Stimulated activated CD4-positive, alpha-beta T cell treated with anti-CD3 and anti-CD28 coated beads, Interleukin-12 subunit alpha, Interleukin-12 subunit beta, amount 100 ng/mL, for 48 hours (primary cell): Measurements from ENCODE around the gene ARTN.

Experiments used
- DNase-seq, 3 donors: peaks; one replicate each; pipeline ENCODE4 v3.0.0-alpha.2; 2020; ENCODE audit warnings: low read depth in 2 of 3, low spot score in 1 of 3

ARTN gene

DNA sequence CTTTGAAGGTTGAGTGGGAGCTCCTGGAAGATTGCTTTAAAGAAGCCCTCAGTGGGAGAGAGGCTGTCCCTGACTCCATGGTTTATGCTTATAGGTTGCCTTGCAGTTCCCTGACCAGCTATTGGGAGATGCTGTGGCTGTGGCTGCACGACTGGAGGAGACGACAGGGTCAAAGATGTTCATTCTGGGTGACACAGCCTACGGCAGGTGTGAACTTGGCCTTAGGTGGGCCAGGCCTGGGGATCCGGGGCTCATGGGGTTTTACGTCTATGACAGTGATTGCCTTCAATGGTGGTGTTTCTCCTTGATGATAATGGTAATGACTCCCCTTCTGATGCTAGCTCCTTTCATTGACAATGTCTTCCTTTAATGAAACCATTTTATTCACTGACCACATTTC is 36.9 kb downstream of the ARTN start:
- no peak for DNase-seq

DNA sequence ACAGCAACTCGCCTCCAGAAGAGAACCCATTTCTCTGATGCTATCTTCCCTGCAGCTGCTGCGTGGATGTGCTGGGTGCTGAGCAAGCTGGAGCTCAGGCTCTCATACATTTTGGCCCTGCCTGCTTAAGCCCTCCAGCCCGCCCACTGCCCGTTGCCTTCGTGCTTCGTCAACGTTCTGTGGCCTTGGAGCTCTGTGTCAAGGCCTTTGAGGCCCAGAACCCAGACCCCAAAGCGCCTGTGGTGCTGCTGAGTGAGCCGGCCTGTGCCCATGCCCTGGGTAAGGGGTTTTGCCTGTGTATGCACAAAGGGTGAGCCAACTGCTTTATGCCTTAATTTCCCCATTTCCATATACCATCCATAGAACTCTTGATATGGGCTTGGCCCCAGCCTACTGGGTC is 37.3 kb downstream of the ARTN start:
- no peak for DNase-seq

DNA sequence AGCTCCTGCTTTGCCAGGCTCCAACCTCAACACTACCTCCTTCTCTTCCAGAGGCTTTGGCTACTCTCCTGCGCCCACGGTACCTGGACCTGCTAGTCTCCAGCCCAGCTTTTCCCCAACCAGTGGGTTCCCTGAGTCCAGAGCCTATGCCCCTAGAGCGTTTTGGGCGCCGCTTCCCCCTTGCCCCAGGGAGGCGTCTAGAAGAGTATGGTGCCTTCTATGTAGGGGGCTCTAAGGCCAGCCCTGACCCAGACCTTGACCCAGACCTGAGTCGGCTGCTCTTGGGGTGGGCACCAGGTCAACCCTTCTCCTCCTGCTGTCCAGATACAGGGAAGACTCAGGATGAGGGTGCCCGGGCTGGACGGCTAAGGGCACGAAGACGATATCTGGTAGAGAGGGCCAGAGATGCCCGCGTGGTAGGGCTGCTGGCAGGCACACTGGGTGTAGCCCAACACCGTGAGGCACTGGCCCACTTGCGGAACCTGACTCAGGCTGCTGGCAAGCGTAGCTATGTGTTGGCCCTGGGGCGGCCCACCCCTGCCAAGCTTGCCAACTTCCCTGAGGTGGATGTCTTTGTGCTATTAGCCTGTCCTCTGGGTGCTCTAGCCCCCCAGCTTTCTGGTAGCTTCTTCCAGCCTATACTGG is 37.9 kb downstream of the ARTN start:
- no peak for DNase-seq

DNA sequence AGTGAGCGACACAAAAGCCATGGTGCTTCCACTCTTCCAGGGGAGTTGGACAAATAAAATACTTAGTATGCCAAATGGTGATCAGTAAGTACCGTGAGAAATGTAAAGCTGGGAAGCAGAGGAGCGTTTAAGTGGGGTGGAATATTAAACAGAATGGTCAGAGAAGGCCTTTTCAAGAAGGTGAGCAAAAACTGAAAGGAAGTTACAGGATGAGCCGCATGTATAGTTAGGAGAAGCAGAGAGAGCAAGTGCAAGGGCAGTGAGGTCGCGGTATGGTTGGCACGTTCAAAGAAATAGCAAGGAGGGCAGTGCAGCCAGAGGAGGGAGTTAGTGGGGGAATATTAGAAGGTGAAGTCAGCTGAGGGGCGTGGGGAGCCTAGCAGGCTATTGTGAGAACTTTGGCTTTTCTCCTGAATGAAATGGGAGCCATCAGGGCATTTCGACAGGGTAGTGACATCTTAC is 40.4 kb downstream of the ARTN start:
- DNase-seq = no peak

DNA sequence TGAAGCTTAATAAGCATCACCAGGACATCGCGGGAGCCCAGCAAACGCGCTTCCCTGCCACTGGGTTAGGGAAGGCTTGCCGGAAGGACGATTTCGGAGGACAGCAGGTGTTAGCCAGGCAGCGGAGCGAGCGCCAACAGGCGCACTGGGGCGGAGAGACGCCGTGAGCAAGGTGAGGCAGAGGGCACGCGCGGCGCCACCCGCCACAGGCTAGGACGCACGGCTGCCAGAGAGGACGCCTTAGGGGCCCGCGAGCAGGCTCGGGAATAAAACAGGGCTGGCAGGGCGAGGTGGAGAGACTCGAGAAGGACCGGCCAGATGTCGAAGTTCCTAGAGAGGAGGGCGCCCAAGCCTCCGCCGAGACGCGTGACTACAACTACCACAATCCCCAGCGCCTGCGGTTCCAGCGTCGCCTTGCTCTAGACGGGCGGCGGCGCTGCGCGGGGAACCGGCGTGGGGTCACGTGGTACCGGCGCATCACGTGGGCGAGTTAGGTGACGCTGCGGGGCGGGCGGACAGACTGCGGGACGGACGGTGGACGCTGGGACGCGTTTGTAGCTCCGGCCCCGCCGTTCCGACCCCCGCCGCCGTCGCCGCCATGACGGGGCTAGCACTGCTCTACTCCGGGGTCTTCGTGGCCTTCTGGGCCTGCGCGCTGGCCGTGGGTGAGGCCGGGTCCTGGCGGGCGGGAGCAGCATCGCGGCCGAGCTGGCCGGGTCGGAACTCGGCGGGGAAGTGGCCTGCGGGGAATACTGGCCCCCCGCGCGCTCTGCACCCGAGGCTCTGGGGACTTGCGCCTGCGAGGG is 41.0 kb downstream of the ARTN start, which contains the start of gene ATP6V0B:
Gene ATP6V0B (plus strand): TSS at position 518 of the 806 bp plus-strand sequence. CDS start 81 bp downstream, at position 599.
- DNase-seq = peak; percentile 89 to 97 (median 97)

DNA sequence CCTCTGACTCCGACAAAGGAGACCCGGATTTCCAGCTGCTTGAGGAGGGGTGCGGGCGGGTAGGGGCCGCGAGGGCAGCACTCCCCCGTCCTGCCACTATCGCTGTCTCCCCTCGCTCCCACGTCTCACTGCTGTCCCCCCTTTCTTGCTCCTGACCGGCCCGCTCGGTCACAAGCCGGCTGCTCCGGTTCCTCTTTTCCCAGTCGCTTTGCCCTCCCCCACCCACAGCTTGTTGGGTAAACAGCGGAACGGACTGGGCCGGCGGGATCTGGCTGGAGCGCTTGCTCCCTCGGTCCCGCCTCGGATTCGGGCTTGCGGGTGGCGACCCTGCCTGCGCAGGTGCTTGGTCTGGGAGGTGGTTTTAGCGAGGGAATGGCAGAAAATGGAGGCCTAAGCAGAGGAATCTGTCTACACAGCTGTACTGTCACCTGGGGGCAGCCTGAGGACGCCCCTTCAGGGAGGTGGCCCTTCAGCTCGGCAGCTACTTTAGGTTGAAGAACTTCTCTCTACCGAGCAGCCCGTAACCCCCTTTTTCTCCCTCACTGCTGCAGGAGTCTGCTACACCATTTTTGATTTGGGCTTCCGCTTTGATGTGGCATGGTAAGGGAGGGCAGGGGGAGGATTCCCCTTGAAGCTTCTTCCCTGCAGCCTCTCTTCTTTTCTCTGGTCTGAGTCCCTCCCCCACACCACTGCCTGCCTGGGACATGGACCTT is 41.8 kb downstream of the ARTN start:
- DNase-seq = no peak

DNA sequence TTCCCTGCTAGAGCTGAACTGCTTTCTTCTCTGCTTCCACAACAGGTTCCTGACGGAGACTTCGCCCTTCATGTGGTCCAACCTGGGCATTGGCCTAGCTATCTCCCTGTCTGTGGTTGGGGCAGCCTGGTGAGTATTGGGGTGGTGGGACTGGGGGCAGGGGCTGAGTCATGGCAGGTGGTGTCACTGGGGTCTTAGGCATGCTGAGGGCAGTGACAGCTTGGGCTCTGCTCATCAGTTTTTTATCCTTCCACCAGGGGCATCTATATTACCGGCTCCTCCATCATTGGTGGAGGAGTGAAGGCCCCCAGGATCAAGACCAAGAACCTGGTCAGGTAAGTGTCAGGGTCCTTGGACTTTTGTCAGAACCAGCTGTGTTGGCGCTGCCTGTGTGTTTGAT is 42.4 kb downstream of the ARTN start:
- DNase-seq = no peak

DNA sequence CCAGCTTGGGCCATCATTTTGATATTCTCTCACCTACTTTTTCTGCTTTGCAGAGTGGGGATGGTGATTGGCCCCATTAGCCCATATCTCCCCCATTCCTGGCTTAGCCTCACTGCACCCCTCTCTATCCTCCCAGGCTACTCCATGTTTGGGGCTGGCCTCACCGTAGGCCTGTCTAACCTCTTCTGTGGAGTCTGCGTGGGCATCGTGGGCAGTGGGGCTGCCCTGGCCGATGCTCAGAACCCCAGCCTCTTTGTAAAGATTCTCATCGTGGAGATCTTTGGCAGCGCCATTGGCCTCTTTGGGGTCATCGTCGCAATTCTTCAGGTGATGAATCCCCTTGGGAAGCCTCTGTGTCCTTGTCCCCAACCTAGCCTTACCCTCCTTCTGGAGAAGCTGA is 43.3 kb downstream of the ARTN start:
- DNase-seq = no peak

DNA sequence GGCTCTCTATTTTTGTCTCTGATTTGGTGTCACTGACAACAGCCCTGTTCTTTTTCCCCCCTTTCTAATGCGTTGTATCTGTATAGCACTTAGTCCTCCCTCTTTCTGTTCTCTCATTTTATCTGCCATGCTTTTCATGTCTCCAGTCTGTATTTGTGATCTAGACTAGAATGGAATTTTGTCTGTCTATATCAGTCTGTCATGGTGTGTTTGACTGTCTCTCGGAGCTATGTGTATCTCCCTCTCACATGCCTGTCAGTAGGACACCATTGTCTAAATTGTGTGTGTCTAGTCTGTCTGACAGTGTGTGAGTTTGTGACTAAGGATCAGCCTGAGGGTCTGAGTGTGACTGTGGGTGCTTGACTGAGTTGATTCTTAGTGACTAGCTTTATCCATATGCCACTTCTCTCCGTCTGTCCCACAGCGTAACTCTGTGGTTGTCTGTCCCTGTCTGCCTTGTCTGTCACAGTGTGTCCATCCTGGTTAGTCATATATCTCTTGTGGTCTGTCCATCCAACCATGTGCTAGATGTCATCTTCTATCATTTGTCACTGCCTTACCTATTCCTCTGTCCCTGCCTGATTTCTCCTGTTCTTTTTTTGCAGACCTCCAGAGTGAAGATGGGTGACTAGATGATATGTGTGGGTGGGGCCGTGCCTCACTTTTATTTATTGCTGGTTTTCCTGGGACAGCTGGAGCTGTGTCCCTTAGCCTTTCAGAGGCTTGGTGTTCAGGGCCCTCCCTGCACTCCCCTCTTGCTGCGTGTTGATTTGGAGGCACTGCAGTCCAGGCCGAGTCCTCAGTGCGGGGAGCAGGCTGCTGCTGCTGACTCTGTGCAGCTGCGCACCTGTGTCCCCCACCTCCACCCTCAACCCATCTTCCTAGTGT is 44.0 kb downstream of the ARTN start:
- no peak for DNase-seq

DNA sequence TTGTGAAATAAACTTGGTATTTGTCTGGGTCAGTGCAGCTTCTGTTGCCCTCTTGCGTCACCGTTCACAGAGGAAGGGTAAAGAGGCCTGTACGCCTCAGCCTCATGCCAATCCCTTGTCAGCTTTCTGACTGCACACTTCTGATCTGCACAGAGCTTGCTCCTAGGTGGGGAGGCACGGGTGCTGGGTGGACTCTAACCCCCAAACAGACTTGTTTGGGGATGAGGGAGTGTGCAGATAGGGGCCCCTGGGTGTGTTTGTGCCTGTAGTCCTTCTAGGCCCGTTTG is 44.6 kb downstream of the ARTN start:
- no peak for DNase-seq

DNA sequence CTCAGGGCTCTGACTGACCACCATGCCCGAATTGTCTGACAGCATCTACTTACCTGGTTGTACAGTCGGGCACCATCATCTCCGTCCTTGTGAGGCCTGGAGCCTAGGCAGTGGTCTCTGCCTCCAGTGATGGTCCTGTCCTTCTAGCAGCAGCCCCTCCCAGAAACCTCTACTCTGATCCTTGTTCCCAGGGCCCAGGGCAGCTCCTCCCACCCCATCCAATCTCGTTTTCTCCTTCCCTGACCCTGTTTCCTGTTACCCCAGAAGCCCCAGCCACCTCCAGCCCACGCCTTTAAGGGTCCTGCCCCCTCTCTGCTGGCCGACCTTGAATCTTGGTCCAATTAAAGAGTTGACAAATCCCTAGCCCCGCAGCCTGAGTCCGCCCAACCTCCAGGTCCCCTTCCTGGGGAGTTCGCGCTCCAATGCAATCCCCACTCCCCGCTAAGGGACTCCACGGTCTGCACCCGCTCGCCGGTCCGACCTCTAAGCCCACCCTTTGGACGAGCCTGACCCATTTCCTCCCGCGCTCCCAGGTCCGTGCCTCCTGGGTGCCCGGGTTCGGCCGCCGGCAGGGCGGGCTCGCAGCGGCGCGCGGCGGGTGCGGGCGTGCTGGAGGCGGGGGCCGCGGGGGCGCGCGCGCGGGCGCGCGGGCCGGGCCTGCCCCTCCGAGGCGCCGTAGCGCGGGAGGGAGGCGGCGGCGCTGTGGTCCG is 45.1 kb downstream of the ARTN start, which contains the start of gene B4GALT2:
Gene B4GALT2 (plus strand): TSS at position 660 of the 710 bp plus-strand sequence. CDS start 1,951 bp downstream, outside the sequence.
- DNase-seq = peak in 1 of 3 donors; percentile 32

DNA sequence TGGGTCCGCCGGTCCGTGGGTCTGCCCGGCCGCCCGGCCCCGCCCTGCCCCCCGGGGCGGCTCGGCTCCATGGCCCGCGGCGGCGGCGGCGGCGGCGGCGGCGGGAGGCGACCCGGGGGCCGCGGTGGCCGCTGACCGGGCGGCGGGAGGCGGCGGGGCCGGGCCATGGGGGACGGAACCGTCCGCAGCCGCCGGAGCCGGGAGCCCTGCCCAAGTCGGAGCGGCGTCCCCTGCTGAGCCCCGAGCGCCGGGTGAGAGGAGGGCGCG is 45.6 kb downstream of the ARTN start:
- DNase-seq = no peak

DNA sequence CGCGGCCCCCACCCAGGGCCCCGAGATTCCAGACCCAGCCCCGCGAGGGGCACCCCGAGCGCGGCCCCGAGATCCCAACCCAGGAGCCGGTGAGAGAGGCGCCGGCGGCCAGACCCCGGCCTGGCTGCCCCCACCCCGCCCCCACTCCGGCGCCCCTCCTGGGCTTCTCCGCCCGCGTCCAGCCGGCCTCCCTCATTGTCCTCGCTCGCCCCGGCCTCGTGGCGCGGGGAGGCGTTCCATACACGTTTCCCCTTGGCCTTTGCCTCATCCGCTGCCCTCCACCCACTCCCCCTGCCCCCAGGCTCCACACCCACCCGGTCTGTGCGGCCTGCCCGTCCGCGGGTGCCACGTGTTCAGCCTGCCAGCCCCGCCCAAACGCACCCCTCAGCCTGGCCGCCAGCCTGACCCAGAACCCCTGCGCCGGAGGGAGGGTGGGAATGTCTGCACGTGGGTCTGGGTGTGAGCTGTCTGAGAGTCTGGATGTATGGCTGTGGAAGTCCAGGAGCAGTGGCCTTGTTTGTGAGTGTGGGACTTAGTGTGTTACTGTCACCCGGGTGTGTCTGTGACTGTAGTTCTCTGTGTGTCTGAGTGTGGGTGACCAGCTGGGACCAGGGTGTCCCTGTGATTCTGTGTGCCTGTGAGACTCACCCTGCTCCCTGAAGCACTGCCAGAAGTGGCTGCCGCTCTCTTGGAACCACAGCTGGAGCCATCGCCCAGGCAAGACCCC is 46.1 kb downstream of the ARTN start:
- peak in 1 of 3 donors; percentile 43 for DNase-seq

DNA sequence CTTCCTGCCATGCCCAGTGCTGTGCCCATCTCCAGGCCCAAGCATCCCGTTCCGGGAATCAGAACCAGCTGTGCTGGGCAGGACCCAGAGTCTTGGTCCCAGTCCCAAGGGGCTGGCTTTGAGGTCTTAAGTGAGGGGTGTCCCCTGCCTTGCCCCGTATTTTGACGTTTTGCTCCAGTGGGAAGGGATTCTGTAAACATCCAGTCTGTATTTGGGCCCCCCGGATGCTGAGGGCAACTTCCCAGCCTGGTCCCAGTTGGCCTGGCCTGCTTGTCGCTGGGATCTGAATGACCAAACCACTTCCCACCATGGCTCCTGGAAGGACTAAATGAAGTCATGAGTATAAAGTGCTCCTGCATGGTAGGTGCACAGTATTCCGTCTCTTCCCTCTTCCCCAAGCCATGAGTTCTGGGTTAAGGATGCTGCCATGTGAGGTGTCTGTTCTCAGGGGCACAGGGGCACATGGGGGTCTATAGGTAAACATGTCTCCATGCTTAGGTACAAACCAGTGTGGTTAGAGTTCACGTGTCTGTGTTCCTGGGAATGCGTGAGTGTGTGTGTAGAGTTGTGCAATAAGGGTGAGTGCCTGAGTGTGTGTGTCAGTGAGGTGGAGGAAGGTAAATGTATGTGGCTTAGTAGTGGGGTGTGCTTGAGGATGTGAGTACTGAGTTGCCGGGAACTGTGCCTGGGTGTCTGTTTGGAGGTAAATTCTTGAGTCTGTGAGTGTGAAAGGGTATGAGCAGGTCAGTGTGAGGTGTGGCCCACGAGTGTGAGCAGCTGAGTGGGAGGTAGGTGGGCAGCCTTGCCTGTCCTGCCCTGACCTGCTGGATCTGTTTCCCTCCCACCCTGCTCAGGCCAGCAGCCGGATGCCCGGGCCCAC is 46.9 kb downstream of the ARTN start:
- DNase-seq = no peak

DNA sequence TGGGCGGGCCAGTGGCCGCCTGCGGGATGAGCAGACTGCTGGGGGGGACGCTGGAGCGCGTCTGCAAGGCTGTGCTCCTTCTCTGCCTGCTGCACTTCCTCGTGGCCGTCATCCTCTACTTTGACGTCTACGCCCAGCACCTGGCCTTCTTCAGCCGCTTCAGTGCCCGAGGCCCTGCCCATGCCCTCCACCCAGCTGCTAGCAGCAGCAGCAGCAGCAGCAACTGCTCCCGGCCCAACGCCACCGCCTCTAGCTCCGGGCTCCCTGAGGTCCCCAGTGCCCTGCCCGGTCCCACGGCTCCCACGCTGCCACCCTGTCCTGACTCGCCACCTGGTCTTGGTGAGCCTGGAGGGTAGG is 47.5 kb downstream of the ARTN start:
- DNase-seq = no peak

DNA sequence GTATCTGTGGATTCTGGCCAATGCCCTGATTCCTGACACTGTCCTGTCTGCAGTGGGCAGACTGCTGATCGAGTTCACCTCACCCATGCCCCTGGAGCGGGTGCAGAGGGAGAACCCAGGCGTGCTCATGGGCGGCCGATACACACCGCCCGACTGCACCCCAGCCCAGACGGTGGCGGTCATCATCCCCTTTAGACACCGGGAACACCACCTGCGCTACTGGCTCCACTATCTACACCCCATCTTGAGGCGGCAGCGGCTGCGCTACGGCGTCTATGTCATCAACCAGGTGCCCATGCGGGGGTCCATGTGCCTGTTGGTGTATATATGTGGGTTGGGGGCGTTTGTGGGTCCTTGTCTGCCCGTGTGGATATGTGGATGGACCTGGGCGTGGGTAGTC is 48.0 kb downstream of the ARTN start:
- no peak for DNase-seq

DNA sequence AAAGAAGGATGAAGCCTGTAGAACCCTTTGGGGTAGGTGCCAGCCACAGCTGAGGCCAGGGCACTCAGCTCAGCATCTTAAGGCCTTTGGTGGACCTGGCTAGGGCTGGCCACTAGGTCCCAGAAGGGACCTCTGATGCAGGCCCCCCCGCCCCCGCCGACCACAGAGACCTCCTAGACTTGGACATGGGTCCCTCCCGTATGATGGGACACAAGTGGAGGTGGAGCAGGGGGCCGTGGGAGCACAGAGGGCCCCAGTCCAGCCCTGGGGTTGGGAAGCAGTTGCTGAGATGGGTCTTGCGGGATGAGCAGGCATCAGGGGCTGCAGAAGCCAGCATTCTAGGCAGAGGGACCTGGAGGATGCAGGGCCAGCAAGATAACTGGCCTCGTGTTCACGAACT is 48.6 kb downstream of the ARTN start:
- DNase-seq = no peak

DNA sequence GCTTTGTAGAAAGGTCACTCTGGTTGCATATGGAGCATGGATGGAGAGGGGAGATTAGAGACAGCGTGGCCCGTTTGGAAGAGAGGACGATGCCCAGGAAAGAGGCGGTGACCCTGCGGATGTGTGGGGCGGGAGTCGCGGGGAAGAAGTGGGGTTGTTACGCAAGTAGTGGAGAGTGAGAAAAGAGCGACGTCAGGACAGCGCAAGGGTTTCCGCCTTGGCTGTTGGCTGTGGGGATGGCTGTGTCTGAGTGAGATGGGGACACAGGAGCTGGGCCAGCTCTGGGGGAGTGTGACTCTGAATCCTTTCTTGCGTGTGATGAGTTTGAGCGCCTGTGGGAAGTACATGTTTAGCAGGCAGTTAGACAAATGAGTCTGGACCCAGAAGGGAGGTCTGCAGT is 49.2 kb downstream of the ARTN start:
- DNase-seq = no peak

DNA sequence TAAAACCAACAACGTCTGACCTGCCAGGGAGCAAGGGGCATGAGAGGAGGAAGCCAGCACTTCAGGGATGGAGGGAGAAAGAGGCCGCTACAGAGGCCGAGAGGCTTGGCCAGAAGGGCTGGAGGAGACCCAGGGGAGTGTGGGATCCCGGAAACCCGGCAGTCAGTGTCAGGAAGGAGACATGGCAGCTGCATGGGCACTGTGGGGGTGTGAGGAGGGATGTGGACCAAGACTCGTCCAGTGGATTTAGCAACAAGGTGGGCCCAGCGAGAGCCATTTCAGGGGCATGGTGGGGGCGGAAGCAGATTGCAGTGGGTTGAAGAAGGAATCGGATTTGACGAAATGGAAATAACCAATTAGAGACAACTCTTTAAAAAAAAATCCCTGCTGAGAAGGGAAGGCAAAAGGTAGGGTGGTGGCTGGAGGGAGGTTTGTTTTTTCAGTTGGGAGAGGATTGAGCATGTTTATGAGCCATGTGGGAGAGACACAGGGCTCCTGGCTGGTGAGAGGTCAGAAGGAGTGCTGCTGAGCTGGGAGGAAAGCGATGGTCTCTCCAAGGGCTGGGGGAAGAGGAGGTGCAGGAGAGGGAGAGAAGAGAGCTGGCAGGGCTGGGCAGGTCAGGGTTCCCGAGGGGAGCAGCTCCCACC is 49.8 kb downstream of the ARTN start:
- DNase-seq = no peak
